RPMI8226 (cell line): Measurements from ENCODE around the gene GABBR2.
"Not testable (repeated sequence)": the region's sequence is repeated elsewhere in the genome, so short reads cannot be mapped to it uniquely, and the experiment has no call there.

ENCODE experiments used
- DNase-seq: peaks from one replicate; pipeline ENCODE4 v3.0.0-alpha.2; 2015

GABBR2 gene

GRCh38 chr9:98504298-98505282, 204.1 kb downstream of the GABBR2 start:
- DNase-seq: no peak

GRCh38 chr9:98503867-98504266, 204.9 kb downstream of the GABBR2 start:
- DNase-seq: no peak

GRCh38 chr9:98502976-98503325, 205.8 kb downstream of the GABBR2 start:
- no peak for DNase-seq

DNA sequence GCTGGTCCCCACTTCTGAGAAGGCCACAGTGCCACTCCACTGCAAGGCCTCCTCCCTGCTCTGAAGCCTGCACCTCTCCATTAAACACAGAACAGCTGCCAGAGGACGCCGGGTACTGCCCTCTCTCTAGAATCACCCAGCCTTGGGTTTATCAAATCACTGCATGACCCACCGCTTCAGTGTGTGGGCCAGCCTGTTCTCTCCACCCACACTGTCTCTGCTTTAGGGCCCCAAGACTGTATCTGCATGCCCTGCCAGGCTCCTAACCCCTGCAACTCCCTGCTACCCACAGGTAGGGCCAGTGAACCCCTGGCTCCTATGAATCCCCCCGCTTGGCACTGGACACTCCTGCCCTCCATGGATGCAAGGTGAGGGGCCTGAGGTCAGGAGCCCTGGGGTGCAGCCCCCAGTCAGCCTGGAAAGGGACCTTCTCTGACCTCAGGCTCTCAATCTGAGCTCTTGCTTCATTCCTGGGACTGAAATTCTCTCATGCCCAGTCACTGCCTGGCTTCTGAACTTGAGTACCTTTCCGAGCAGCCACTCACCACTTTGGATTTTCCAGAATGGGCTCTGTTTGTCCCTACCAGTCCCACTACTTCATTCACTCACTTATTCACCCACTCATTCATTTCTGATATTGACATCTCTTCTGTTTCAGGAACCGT, 206.3 kb downstream of the GABBR2 start:
- DNase-seq: no peak

- DNase-seq: no peak
These were observed 206.9 kb downstream of the GABBR2 start for GRCh38 chr9:98501819-98502218.

DNA sequence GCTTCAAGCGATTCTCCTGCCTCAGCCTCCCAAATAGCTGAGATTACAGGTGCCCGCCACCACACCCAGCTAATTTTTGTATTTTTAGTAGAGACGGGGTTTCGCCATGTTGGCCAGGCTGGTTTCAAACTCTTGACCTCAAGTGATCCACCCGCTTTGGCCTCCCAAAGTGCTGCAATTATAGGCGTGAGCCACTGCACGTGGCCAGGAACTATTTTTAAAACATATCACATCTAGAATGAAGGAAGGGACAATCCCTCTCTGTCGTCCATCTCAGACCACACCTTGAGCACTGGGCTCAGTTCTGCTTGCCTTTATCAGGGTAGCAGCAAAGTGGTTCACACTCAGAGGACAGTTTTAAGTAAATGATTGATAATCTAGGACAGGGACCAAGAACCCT, 207.5 kb downstream of the GABBR2 start:
- DNase-seq: not testable (repeated sequence)

DNA sequence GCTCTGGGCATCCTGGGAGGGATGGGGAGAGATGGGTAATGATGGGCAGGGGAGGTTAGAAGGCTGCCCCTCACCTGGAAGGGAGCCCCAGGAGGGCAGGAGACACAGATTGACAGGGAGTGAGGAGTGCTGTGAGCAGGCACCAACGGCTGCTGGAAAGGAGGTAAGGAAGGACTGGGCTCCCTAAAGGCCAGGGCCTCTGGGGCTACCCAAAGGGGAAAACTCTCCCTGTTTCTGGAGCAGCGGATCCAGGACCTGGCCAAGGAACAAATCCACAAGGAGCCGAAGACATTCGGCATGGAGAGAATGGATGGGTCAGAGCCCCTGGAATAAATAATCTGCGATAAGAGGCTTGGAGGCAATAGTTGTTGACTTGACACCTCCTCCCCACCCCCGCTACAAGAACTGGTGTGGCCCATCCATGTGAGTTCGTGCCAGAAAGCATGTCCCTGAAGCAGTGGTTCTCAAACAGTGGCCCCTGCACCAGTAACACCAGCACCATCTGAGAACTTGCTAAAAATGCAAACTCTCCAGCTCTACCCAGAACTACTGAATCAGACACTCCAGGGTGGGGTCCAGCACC, 208.3 kb downstream of the GABBR2 start:
- no peak for DNase-seq

GRCh38 chr9:98495530-98495929, 213.2 kb downstream of the GABBR2 start:
- DNase-seq: no peak

- no peak for DNase-seq
These were observed 213.9 kb downstream of the GABBR2 start for GRCh38 chr9:98494852-98495251.

- no peak for DNase-seq
These were observed 216.9 kb downstream of the GABBR2 start for GRCh38 chr9:98491828-98492227.

DNA sequence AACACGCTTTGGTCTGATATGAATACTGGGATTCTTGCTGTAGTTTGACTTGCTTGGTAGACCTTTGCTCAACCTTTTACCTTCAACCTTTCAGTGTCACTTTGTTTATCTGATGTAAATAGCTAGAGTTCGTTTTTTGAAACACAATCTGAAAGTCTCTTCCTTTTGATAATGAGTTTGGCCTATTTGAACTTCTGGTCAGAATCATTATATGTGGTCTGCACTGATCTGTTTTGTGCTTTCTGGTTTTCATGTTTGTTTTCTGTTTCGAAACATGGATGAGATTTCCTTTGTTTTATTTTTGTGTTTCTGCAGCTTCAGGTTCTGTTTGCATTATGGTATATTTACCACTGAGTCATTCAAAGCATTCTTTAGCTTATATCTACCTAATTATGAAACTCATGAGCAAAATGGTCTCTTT, 217.5 kb downstream of the GABBR2 start:
- DNase-seq: no peak

GRCh38 chr9:98488571-98489312, 220.0 kb downstream of the GABBR2 start:
- DNase-seq: peak; percentile 6

- DNase-seq: no peak
These were observed 223.0 kb downstream of the GABBR2 start for GRCh38 chr9:98485706-98486105.

DNA sequence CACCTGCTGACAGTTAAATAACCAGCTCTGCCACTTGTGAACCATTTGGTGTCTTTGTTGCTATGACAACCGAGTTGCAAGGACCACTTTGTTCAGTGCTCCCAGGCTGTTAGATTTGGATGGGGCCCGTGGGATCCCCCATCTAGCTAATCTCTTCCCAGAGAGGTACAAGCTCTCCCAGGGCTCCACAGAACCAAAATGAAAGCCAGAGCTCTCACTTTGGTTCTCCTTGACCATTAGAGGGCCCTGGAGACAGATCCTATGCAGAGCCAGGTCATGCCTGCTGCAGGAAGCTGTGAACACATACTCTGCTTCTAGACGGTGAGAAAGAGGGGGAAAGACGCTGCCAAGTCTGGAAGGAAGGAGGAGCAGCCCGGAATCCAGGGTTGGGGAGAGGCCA, 224.6 kb downstream of the GABBR2 start:
- DNase-seq: no peak

GRCh38 chr9:98482226-98482625, 226.5 kb downstream of the GABBR2 start:
- no peak for DNase-seq

GRCh38 chr9:98481676-98482075, 227.1 kb downstream of the GABBR2 start:
- DNase-seq: no peak

DNA sequence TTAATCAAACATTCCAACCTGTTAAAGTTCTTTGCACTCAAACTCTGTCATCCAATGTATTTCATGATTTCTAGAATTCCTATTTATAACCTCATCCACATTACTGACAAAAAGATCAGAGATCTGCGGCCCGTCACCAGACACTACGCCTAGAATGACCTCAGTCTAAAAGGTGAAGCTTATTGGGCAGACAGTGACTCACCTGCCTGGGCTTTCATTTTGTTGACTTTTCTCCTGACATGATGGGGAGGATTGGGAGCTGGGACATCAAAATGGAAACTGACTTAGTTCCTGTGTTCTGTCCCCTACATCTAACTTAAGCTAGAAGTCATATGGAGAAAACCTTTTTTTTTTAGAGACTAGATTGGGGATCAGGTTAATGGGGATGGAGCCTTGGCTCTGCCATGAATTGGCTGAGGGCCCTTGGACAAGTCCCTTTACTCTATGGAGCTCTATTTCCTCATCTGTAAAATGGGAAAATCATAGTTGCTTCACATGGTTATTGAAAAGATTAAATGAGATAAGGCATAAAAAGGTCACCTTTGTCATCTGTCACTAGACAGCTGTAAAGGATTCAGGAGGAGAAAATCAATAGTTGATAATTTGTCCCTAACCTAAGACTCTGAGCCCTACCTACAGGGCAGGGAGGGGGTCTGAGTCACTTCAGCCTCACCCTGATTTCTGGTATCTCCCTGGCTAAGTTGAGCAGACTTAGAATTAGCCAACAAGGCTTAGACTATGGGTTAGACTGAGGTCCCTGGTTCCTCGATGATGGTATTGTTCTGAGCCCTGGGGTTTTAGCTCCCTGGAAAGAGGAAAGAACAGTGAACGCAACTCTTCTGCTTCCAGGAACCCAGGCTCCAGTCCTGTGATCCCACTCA, 228.5 kb downstream of the GABBR2 start:
- DNase-seq: no peak

GRCh38 chr9:98479449-98479848, 229.3 kb downstream of the GABBR2 start:
- DNase-seq: no peak

GRCh38 chr9:98477884-98478283, 230.9 kb downstream of the GABBR2 start:
- no peak for DNase-seq

GRCh38 chr9:98472216-98472615, 236.5 kb downstream of the GABBR2 start:
- DNase-seq: no peak

DNA sequence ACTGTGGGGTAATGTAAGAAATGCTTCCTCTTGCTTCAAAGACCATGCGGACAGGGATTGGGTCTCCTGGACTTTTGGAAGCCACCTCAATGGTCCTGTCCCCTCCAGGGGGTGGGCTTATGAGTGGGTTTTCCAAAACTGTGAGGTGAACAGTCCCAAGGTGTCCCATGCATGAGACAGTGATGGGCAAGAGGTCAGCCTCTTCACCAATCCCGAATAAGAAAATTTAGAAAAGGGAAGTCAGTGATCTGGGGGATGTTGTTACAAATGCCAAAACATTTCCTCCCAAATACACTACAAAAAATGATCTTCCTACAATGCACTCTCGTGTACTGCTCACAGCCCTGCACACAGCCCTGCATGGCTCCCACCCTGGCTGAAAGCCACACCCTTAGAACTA, 237.6 kb downstream of the GABBR2 start:
- no peak for DNase-seq
